ENCODE measurements around the gene TESPA1.

GRCh38 chr12:54984658-54985376, at the start of gene TESPA1:
- TF ChIP-seq CTCF (IDR thresholded peaks at IDR 0.05; ENCODE audit: low read depth, low read length, poor library complexity, severe bottlenecking) (no peak), EZH2phosphoT487 (IDR thresholded peaks at IDR 0.05; ENCODE audit: borderline replicate concordance, low read length) (no peak)

Data from DOHH2 (cell line).